Erythroblast (primary cell): ENCODE results near the gene PIAS1.

Experiments used
- GATA1 ChIP-seq: IDR thresholded peaks from 2 replicates; pipeline ENCODE4 v1.6.1; 2011; ENCODE audit warnings: low read depth, mild to moderate bottlenecking, control low read depth, low read length, moderate library complexity
- POLR2A ChIP-seq: IDR thresholded peaks from 2 replicates; pipeline ENCODE4 v1.6.1; 2011; ENCODE audit warnings: mild to moderate bottlenecking, low read length

- TF ChIP-seq POLR2A: no peak
- no peak for TF ChIP-seq GATA1
These were observed 14.0 kb upstream of the PIAS1 start for GRCh38 chr15:68040144-68040543.
